OCI-LY1 (cell line): ENCODE data around the gene GNAO1.

Experiments
- CTCF ChIP-seq: fragments of 200-600 bp; sonication (generic), shearing (Covaris generic); IDR thresholded peaks from 2 replicates; pipeline ENCODE4 v1.5.1; 2017; ENCODE audit warnings: mild to moderate bottlenecking, antibody characterized with exemption, low read length, moderate library complexity, mixed read lengths
- EZH2 ChIP-seq: fragments of 200-600 bp; sonication (generic), shearing (Covaris generic); IDR thresholded peaks from 2 replicates; pipeline ENCODE4 v1.8.0; 2017; ENCODE audit warnings: borderline replicate concordance, mixed run types, mild to moderate bottlenecking, antibody characterized with exemption, low read length, moderate library complexity, mixed read lengths

- TF ChIP-seq CTCF (no peak), EZH2 (no peak)
These were observed 140.1 kb downstream of the GNAO1 start for GRCh38 chr16:56331399-56331798.
